K562 (cell line): ENCODE data around the gene HECW1. TPM values are rescaled to one million over a fixed set of nuclear protein-coding genes. Genes with fewer than 3 reads are reported as not detected.

Source experiments
- ATAC-seq: fragments of 200-7000 bp; cut with Tn5 transposase; 3 replicates; pipeline ENCODE4 v1.9.1; 2020; ENCODE audit warnings: moderate library complexity
- BruUV-seq: library from RNA; stranded (reverse); fragments of 400-500 nt; replicated peaks from 2 replicates; lab custom pipeline; 2021; lab: Mats Ljungman, UMichigan
- CTCF ChIA-PET: fragments of 300-600 bp; formaldehyde crosslinking; extraction: SDS; loops from one replicate; lab custom pipeline; 2021; ENCODE audit warnings: low intra/inter-chr PET ratio; lab: Yijun Ruan, JAX
- POLR2A ChIA-PET: fragments of 300-600, 350-650 bp; sonication (Branson Sonifier 250); formaldehyde crosslinking; extraction: SDS; loops from one replicate; lab custom pipeline; 2021; ENCODE audit warnings: antibody characterized with exemption, inconsistent platforms; lab: Yijun Ruan, JAX
- DNase-seq, 4 experiments: peaks; one replicate each; pipeline versions ENCODE4 v3.0.0 to v3.0.0-alpha.2; 2011 to 2018; ENCODE audit warnings: low spot score in 3 of 4, mixed read lengths in 3 of 4; ENCODE audit errors: extremely low read depth in 1 of 4
- FAIRE-seq: peaks from 2 replicates; lab custom pipeline; 2011; peaks lifted over from hg19 to GRCh38; lab: Jason Lieb, UNC
- H2AFZ ChIP-seq: 2 replicates; pipeline ENCODE4 v1.6.0; 2011; ENCODE audit warnings: low read depth, low read length, control low read depth, inconsistent platforms
- H3K27ac ChIP-seq: fragments of 200-600 bp; 3 replicates; pipeline ENCODE4 v1.8.0; 2011; ENCODE audit warnings: low read depth, mild to moderate bottlenecking, control low read depth, inconsistent platforms, low read length, moderate library complexity, mixed read lengths; ENCODE audit errors: extremely low read depth
- H3K27me3 ChIP-seq, 2 experiments: fragments of 300-600 bp in 1 of 2; 2 replicates in 1 of 2; 3 replicates in 1 of 2; pipeline versions ENCODE4 v1.6.0 to v1.8.0; 2011; ENCODE audit warnings: inconsistent platforms in 2 of 2, low read length in 2 of 2, mild to moderate bottlenecking in 1 of 2, mixed read lengths in 1 of 2, moderate library complexity in 1 of 2; ENCODE audit not compliant: control insufficient read depth in 2 of 2, insufficient read depth in 2 of 2
- H3K36me3 ChIP-seq: fragments of 300-600 bp; 3 replicates; pipeline ENCODE4 v1.8.0; 2011; ENCODE audit warnings: mild to moderate bottlenecking, low read length, inconsistent platforms; ENCODE audit not compliant: control insufficient read depth, insufficient read depth
- H3K4me1 ChIP-seq, 2 experiments: fragments of 200-600 bp in 1 of 2; replicated peaks in 1 of 2; 2 replicates in 1 of 2; 3 replicates in 1 of 2; pipeline versions ENCODE4 v1.5.1 to v1.8.0; 2011; ENCODE audit warnings: inconsistent platforms in 2 of 2, low read length in 2 of 2, mild to moderate bottlenecking in 1 of 2, mixed read lengths in 1 of 2, moderate library complexity in 1 of 2; ENCODE audit not compliant: control insufficient read depth in 2 of 2, insufficient read depth in 2 of 2
- H3K4me2 ChIP-seq: 2 replicates; pipeline ENCODE4 v1.6.1; 2011; ENCODE audit warnings: low read length, control low read depth, inconsistent platforms, mixed read lengths; ENCODE audit not compliant: insufficient read depth
- H3K4me3 ChIP-seq: fragments of 200-600 bp; sonication (generic), shearing (Covaris generic); 2 replicates; pipeline ENCODE4 v1.5.1; 2016; ENCODE audit warnings: control low read depth, inconsistent platforms
- H3K79me2 ChIP-seq: fragments of 200-600 bp; 3 replicates; pipeline ENCODE4 v1.8.0; 2011; ENCODE audit warnings: low read length, inconsistent platforms; ENCODE audit not compliant: control insufficient read depth, insufficient read depth
- H3K9ac ChIP-seq, 2 experiments: 2 replicates each; pipeline versions ENCODE4 v1.6.0 to v1.6.1; 2011; ENCODE audit warnings: low read depth in 2 of 2, low read length in 2 of 2, control low read depth in 1 of 2, inconsistent platforms in 1 of 2, mild to moderate bottlenecking in 1 of 2, mixed read lengths in 1 of 2; ENCODE audit not compliant: insufficient read depth in 1 of 2
- H3K9me1 ChIP-seq: one replicate; pipeline ENCODE4 v1.6.0; 2011; ENCODE audit warnings: inconsistent platforms, mild to moderate bottlenecking, low read length, moderate library complexity; ENCODE audit not compliant: control insufficient read depth, insufficient read depth
- H3K9me3 ChIP-seq: replicated peaks from 2 replicates; pipeline ENCODE4 v1.5.1; 2011; ENCODE audit warnings: low read depth, low read length, inconsistent platforms; ENCODE audit not compliant: control insufficient read depth, insufficient read depth
- H4K20me1 ChIP-seq: replicated peaks from 2 replicates; pipeline ENCODE4 v1.6.1; 2011; ENCODE audit warnings: low read length, inconsistent platforms, mixed read lengths; ENCODE audit not compliant: control insufficient read depth, insufficient read depth
- BRF1 ChIP-seq: IDR thresholded peaks from 3 replicates; pipeline ENCODE4 v1.6.1; 2011; ENCODE audit warnings: borderline replicate concordance, mild to moderate bottlenecking; ENCODE audit not compliant: insufficient read length; ENCODE audit errors: extremely low read depth
- DPF2 ChIP-seq: fragments of 450-650 bp; IDR thresholded peaks from 2 replicates; pipeline ENCODE4 v1.6.1; 2016
- NR2C2 ChIP-seq, 2 experiments: fragments of 200-800 bp in 1 of 2; sonication (Bioruptor generic) in 1 of 2; sonication (generic) in 1 of 2; formaldehyde crosslinking in 1 of 2; IDR thresholded peaks; 2 replicates each; pipeline versions ENCODE4 v1.6.1 to v1.8.0; 2016 to 2022; ENCODE audit warnings: mild to moderate bottlenecking in 1 of 2, missing compliant biosample characterization in 1 of 2, missing genetic modification characterization in 1 of 2, missing genetic modification reagents in 1 of 2
- NRF1 ChIP-seq, 2 experiments: fragments of 450-650 bp; IDR thresholded peaks in 1 of 2; conservative IDR thresholded peaks in 1 of 2; 2 replicates each; pipeline ENCODE4 v1.6.1; 2014; ENCODE audit warnings: mild to moderate bottlenecking in 2 of 2
- RAD21 ChIP-seq, 2 experiments: fragments of 250-450 bp in 1 of 2; fragments of 450-650 bp in 1 of 2; sonication (Bioruptor Pico) in 1 of 2; formaldehyde crosslinking in 1 of 2; IDR thresholded peaks in 1 of 2; conservative IDR thresholded peaks in 1 of 2; 2 replicates each; pipeline versions ENCODE4 v1.4.0 to v1.8.0; 2020 to 2022; ENCODE audit warnings: mild to moderate bottlenecking in 2 of 2, moderate library complexity in 1 of 2
- STAG1 ChIP-seq: sonication (generic); formaldehyde crosslinking; IDR thresholded peaks from 2 replicates; pipeline ENCODE4 v1.5.0; 2020; ENCODE audit warnings: missing genetic modification reagents, borderline replicate concordance
- WGBS: fragments of 100-300 bp; shearing (Covaris generic); methylation state at CpG from one replicate; pipeline ENCODE4 v1.1.6; 2016; ENCODE audit warnings: low coverage, mixed read lengths; ENCODE audit not compliant: insufficient coverage; ENCODE audit errors: missing lambda C conversion rate; 5-methylcytosine and 5-hydroxymethylcytosine counted together
- in situ Hi-C: fragments of 300-500 bp; cut with MboI; formaldehyde crosslinking; loops from 4 replicates; pipeline ENCODE4 v1.15.0; 2018; ENCODE audit warnings: inconsistent platforms, mixed read lengths
- intact Hi-C: fragments of 100-400 bp; cut with micrococcal nuclease; formaldehyde crosslinking; loops from 2 replicates; pipeline ENCODE4 v1.14.2; 2022
- polyA plus RNA-seq, 8 experiments: library from polyadenylated mRNA; depleted of rRNA in 4 of 8; stranded (reverse) in 5 of 8; unstranded in 3 of 8; fragments of >200 nt; fragmentation: Nextera tagmentation in 2 of 8; fragmentation: Illumina TruSeq in 1 of 8; extraction: Ambion mirVana in 2 of 8; extraction: Trizol in 1 of 8; gene quantifications; 2 replicates each; pipeline versions ENCODE4 v1.2.1 to v1.2.3, GENCODE V29; 2011 to 2014; ENCODE audit warnings: inconsistent platforms in 1 of 8, missing spikeins in 1 of 8
- total RNA-seq, 7 experiments: library from RNA; depleted of rRNA in 6 of 7; stranded (reverse); fragments of >200 nt in 6 of 7; fragmentation: Illumina TruSeq in 2 of 7; extraction: Trizol in 2 of 7; gene quantifications; 2 replicates each; pipeline versions ENCODE4 v1.2.1 to v1.2.3, GENCODE V29; 2011 to 2021; ENCODE audit warnings: low replicate concordance in 1 of 7
- TF ChIP-seq, protein P1 (sequence below), 3 experiments: IDR thresholded peaks in 2 of 3; conservative IDR thresholded peaks in 1 of 3; 2 replicates each; pipeline ENCODE4 v1.5.1; 2011 to 2012; ENCODE audit warnings: low read length in 3 of 3, mild to moderate bottlenecking in 3 of 3, control low read depth in 2 of 3, improper control_type of control experiment in 1 of 3, inconsistent platforms in 1 of 3, low read depth in 1 of 3, mixed read lengths in 1 of 3, moderate library complexity in 1 of 3; ENCODE audit not compliant: insufficient read depth in 2 of 3

The HECW1 gene
- total and polyA plus RNA-seq, 9 of the 15 experiments (the other 6 are each of a cell fraction or from before 2014, with no cell fraction given): 0.07 to 0.31 (median 0.13) TPM; not detected in 4

DNA sequence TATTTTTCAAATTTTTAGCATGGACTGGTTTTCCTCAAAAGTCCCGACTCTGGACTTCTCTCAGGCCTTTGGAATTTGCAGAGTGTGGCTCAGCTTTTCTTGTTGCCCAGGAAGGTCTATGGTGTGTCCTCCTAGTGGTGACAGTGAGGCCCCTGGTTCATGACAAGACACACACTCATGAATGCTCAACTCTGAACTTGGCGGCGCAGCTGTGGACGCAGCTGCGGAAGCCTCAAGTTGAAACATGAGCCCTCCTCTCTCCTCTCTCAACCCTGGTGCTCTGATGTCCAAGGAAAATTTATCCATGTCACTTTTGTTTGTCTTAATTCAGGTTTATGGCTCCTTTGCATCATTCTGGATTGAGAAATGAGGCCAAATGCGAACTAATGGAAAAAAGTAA lies 183.9 kb downstream of the HECW1 start:
- Histone ChIP-seq H3K9me1 (no peaks in the 10 kb centered on the region), H3K9me3 (no peaks in the 10 kb centered on the region), H3K27me3 (peaks cover 0 to 35% of the 10 kb centered on the region in 2 experiments; a peak in 4 of 5 replicates), H3K4me3 (no peak overlapping the region), H4K20me1 (no peaks in the 10 kb centered on the region), H3K4me1 (no peaks in the 10 kb centered on the region), H3K4me2 (no peak overlapping the region), H3K36me3 (no peaks in the 10 kb centered on the region), H3K79me2 (no peaks in the 10 kb centered on the region), H3K9ac (no peak overlapping the region), H2AFZ (no peak overlapping the region), H3K27ac (no peak overlapping the region)
- ATAC-seq (peak; percentile 86), FAIRE-seq (peak; percentile 63), DNase-seq (peak in 3 of 4 experiments; percentile 16 to 31 (median 30))
- intact Hi-C loops: loop anchor here (10.0 kb wide), 1 partner anchor 138 kb away; no protein-coding TSS in a partner anchor
- ChIA-PET POLR2A (no interaction called here), CTCF (no interaction called here)
- in situ Hi-C loops: no loop called here
- TF ChIP-seq BRF1 (no peak), NR2C2 (CRISPR knock-in tag; IDR thresholded peaks at IDR 0.05) (no peak), NR2C2 (tag; IDR thresholded peaks at IDR 0.05) (peak; percentile 56), DPF2 (no peak), RAD21 (CRISPR knock-in tag; conservative IDR thresholded peaks at IDR 0.05 in 1 of 2, IDR thresholded peaks at IDR 0.05 in 1 of 2) (peak in 1 of 2 experiments; percentile 20; a peak in 2 of 4 replicates), STAG1 (CRISPR knock-in tag) (no peak), NRF1 (conservative IDR thresholded peaks at IDR 0.05 in 1 of 2, IDR thresholded peaks at IDR 0.05 in 1 of 2) (peak; percentile 37 to 51; a peak in 1 of 4 replicates)
- TF ChIP-seq, protein P1, sequence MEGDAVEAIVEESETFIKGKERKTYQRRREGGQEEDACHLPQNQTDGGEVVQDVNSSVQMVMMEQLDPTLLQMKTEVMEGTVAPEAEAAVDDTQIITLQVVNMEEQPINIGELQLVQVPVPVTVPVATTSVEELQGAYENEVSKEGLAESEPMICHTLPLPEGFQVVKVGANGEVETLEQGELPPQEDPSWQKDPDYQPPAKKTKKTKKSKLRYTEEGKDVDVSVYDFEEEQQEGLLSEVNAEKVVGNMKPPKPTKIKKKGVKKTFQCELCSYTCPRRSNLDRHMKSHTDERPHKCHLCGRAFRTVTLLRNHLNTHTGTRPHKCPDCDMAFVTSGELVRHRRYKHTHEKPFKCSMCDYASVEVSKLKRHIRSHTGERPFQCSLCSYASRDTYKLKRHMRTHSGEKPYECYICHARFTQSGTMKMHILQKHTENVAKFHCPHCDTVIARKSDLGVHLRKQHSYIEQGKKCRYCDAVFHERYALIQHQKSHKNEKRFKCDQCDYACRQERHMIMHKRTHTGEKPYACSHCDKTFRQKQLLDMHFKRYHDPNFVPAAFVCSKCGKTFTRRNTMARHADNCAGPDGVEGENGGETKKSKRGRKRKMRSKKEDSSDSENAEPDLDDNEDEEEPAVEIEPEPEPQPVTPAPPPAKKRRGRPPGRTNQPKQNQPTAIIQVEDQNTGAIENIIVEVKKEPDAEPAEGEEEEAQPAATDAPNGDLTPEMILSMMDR (IDR thresholded peaks at IDR 0.05 in 2 of 3, conservative IDR thresholded peaks at IDR 0.05 in 1 of 3; ENCODE audit: insufficient read depth in 2 of 3, low read depth in 1 of 3, low read length in 3 of 3): peak; percentile 37 to 48 (median 45); a peak in 5 of 6 replicates
- no TSS peak for BruUV-seq
- 0% methylated on average over 6 of the region's 6 CpGs for whole genome bisulfite sequencing
